GM12878 (cell line): ENCODE measurements around the gene KCNH6. TPM values are rescaled to one million over a fixed set of nuclear protein-coding genes. Genes with fewer than 3 reads are reported as not detected.

Source experiments
- ATAC-seq: fragments of 200-7000 bp; cut with Tn5 transposase; 3 replicates; pipeline ENCODE4 v1.9.1; 2020; ENCODE audit warnings: mild to moderate bottlenecking, moderate library complexity
- BruUV-seq: library from RNA; stranded (reverse); fragments of 400-500 nt; replicated peaks from 2 replicates; lab custom pipeline; 2021; lab: Mats Ljungman, UMichigan
- CTCF ChIA-PET: fragments of 300-600 bp; sonication (Branson Sonifier 250); formaldehyde crosslinking; extraction: SDS; loops from one replicate; lab custom pipeline; 2021; ENCODE audit warnings: inconsistent platforms; lab: Yijun Ruan, JAX
- POLR2A ChIA-PET: fragments of 350-600 bp; formaldehyde crosslinking; extraction: SDS; loops from one replicate; lab custom pipeline; 2021; ENCODE audit warnings: inconsistent platforms; lab: Charles Lee
- RAD21 ChIA-PET: fragments of 300-600 bp; sonication (Branson Sonifier 250); formaldehyde crosslinking; loops from one replicate; lab custom pipeline; 2023; ENCODE audit warnings: antibody characterized with exemption; ENCODE audit not compliant: unreplicated experiment; lab: Charles Lee
- SMC1A ChIA-PET: fragments of 300-600 bp; sonication (Branson Sonifier 250); formaldehyde crosslinking; loops from one replicate; lab custom pipeline; 2023; ENCODE audit not compliant: unreplicated experiment, uncharacterized antibody; lab: Charles Lee
- DNase-seq: peaks from one replicate; pipeline ENCODE4 v3.0.0-alpha.2; 2011; ENCODE audit warnings: low read depth, low spot score
- FAIRE-seq: peaks from 3 replicates; lab custom pipeline; 2011; peaks lifted over from hg19 to GRCh38; lab: Jason Lieb, UNC
- H2AFZ ChIP-seq: 2 replicates; pipeline ENCODE4 v1.6.0; 2011; ENCODE audit warnings: low read depth, low read length, control low read depth; ENCODE audit not compliant: control insufficient read depth
- H3K27ac ChIP-seq: 2 replicates; pipeline ENCODE4 v1.5.1; 2011; ENCODE audit warnings: control low read depth; ENCODE audit not compliant: control insufficient read depth, insufficient read depth
- H3K27me3 ChIP-seq, 2 experiments: replicated peaks in 1 of 2; 2 replicates each; pipeline versions ENCODE4 v1.6.0 to v1.6.1; 2011; ENCODE audit warnings: low read length in 1 of 2; ENCODE audit not compliant: control insufficient read depth in 2 of 2, insufficient read depth in 2 of 2
- H3K36me3 ChIP-seq, 2 experiments: 2 replicates each; pipeline ENCODE4 v1.5.1; 2011; ENCODE audit warnings: low read length in 1 of 2; ENCODE audit not compliant: control insufficient read depth in 2 of 2, insufficient read depth in 2 of 2
- H3K4me1 ChIP-seq: 2 replicates; pipeline ENCODE4 v1.6.1; 2011; ENCODE audit warnings: mild to moderate bottlenecking, low read length, moderate library complexity, mixed read lengths; ENCODE audit not compliant: control insufficient read depth, insufficient read depth
- H3K4me2 ChIP-seq: 2 replicates; pipeline ENCODE4 v1.6.0; 2011; ENCODE audit warnings: control low read depth; ENCODE audit not compliant: control insufficient read depth, insufficient read depth
- H3K4me3 ChIP-seq: fragments of 200-600 bp; sonication (generic); 2 replicates; pipeline ENCODE4 v1.5.1; 2016
- H3K79me2 ChIP-seq: 2 replicates; pipeline ENCODE4 v1.6.0; 2011; ENCODE audit warnings: low read length; ENCODE audit not compliant: control insufficient read depth, insufficient read depth
- H3K9ac ChIP-seq: 2 replicates; pipeline ENCODE4 v1.8.0; 2011; ENCODE audit warnings: low read length, control low read depth, mixed read lengths; ENCODE audit not compliant: control insufficient read depth, insufficient read depth
- H3K9me3 ChIP-seq: replicated peaks from 3 replicates; pipeline ENCODE4 v1.5.1; 2011; ENCODE audit warnings: mild to moderate bottlenecking, low read length; ENCODE audit not compliant: control insufficient read depth, insufficient read depth
- H4K20me1 ChIP-seq: 2 replicates; pipeline ENCODE4 v1.6.0; 2011; ENCODE audit not compliant: control insufficient read depth, insufficient read depth
- ASH2L ChIP-seq: fragments of 300-600, 200-600 bp; sonication (generic); IDR thresholded peaks from 2 replicates; pipeline ENCODE4 v1.6.1; 2017; ENCODE audit warnings: low read depth, mild to moderate bottlenecking, borderline replicate concordance
- BMI1 ChIP-seq: fragments of 450-650 bp; IDR thresholded peaks from 2 replicates; pipeline ENCODE4 v1.6.1; 2016; ENCODE audit warnings: mild to moderate bottlenecking, moderate library complexity, borderline replicate concordance
- DPF2 ChIP-seq: fragments of 450-650 bp; IDR thresholded peaks from 2 replicates; pipeline ENCODE4 v1.6.1; 2017; ENCODE audit warnings: mild to moderate bottlenecking
- GATAD2B ChIP-seq: fragments of 450-650 bp; conservative IDR thresholded peaks from 2 replicates; pipeline ENCODE4 v1.6.1; 2017; ENCODE audit warnings: low read depth, mild to moderate bottlenecking, moderate library complexity
- IKZF1 ChIP-seq: fragments of 450-650 bp; conservative IDR thresholded peaks from 2 replicates; pipeline ENCODE4 v1.6.1; 2017; ENCODE audit warnings: antibody characterized with exemption, mild to moderate bottlenecking
- NR2F1 ChIP-seq: fragments of 450-650 bp; conservative IDR thresholded peaks from 2 replicates; pipeline ENCODE4 v1.6.1; 2017; ENCODE audit warnings: mild to moderate bottlenecking
- SRF ChIP-seq, 2 experiments: IDR thresholded peaks; 2 replicates each; pipeline ENCODE4 v1.6.1; 2011; ENCODE audit warnings: low read depth in 2 of 2, low read length in 2 of 2, mild to moderate bottlenecking in 1 of 2, moderate library complexity in 1 of 2
- ZNF24 ChIP-seq: fragments of 450-650 bp; IDR thresholded peaks from 2 replicates; pipeline ENCODE4 v1.6.1; 2017; ENCODE audit warnings: antibody characterized with exemption, mild to moderate bottlenecking
- in situ Hi-C: fragments of 300-500 bp; cut with MboI; formaldehyde crosslinking; loops from 9 replicates; pipeline ENCODE4 v1.14.3; 2018; ENCODE audit warnings: mixed read lengths
- intact Hi-C: fragments of 100-400 bp; cut with micrococcal nuclease; formaldehyde crosslinking; loops from one replicate; pipeline ENCODE4 v1.14.2; 2022; ENCODE audit not compliant: unreplicated experiment
- polyA plus RNA-seq, 11 experiments: library from polyadenylated mRNA; depleted of rRNA in 4 of 11; unstranded in 6 of 11; stranded (reverse) in 5 of 11; fragments of >200 nt; fragmentation: Nextera tagmentation in 4 of 11; fragmentation: Illumina TruSeq in 1 of 11; extraction: Ambion mirVana in 4 of 11; extraction: Trizol in 1 of 11; gene quantifications; 1 replicate in 1 of 11; 2 replicates in 10 of 11; pipeline versions ENCODE4 v1.2.1 to v1.2.3, GENCODE V29; 2011 to 2016; ENCODE audit warnings: inconsistent platforms in 2 of 11, missing spikeins in 2 of 11, low read depth in 1 of 11
- total RNA-seq, 4 experiments: library from RNA; depleted of rRNA in 3 of 4; stranded (reverse); fragments of >200 nt in 3 of 4; fragmentation: Illumina TruSeq in 1 of 4; extraction: Trizol in 1 of 4; gene quantifications; 2 replicates each; pipeline versions ENCODE4 v1.2.1 to v1.2.3, GENCODE V29; 2013 to 2021
- TF ChIP-seq, protein P1 (sequence below): IDR thresholded peaks from 2 replicates; pipeline ENCODE4 v1.6.1; 2012; ENCODE audit warnings: improper control_type of control experiment, low read depth, low read length; ENCODE audit not compliant: insufficient replicate concordance
- TF ChIP-seq, protein P2 (sequence below): fragments of 450-650 bp; IDR thresholded peaks from 2 replicates; pipeline ENCODE4 v1.6.1; 2016; ENCODE audit warnings: mild to moderate bottlenecking

KCNH6 gene
- total and polyA plus RNA-seq, 10 of the 15 experiments (the other 5 are each of a cell fraction or from before 2014, with no cell fraction given) = not detected

DNA sequence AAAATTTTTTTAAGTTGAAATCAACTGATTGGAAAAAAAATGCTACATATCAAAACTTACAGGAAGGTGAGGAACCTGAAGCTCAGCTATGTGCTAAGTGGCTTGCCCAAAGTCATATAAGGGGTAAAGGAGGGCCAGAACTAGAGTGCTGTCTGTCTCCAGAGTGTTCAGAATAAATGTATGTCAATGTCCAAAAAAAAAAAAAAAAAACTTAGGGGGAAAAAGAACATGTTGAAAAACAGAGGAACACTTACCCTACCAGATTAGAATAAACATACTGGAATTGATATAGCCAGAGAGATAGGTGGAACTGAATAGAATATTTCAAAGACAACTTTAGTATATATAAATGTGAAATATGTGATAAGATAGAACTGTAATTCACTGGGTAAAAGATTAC lies 38.7 kb downstream of the KCNH6 start:
- ChIA-PET SMC1A (interaction anchor here (3.3 kb wide), 1 partner anchor 11 kb away, joined by 12 read pairs; the partner anchor contains the start of gene DCAF7), RAD21 (no interaction called here), CTCF (no interaction called here), POLR2A (interaction anchor here (0.7 kb wide), 1 partner anchor 151 kb away, joined by 6 read pairs; no protein-coding TSS in a partner anchor)
- H3K27me3 ChIP-seq = no peaks in the 10 kb centered on the region
- H3K4me3 ChIP-seq = no peak overlapping the region
- H2AFZ ChIP-seq = no peak overlapping the region
- DNase-seq (no peak), ATAC-seq (no peak), FAIRE-seq (no peak)
- peaks cover 3% of the 10 kb centered on the region; the same call in 1 of the 3 replicates for H3K9me3 ChIP-seq
- no peak overlapping the region for H3K4me2 ChIP-seq
- TSS peak; percentile 6 for BruUV-seq
- no peaks in the 10 kb centered on the region; a peak in 1 of 4 replicates for H3K36me3 ChIP-seq
- H3K4me1 ChIP-seq = peaks cover 9% of the 10 kb centered on the region; the same call in 1 of the 2 replicates
- H3K79me2 ChIP-seq = peaks cover 63% of the 10 kb centered on the region
- no peak overlapping the region for H3K27ac ChIP-seq
- no peaks in the 10 kb centered on the region; the same call in 1 of the 2 replicates for H4K20me1 ChIP-seq
- intact Hi-C loops = no loop called here
- in situ Hi-C loops = no loop called here
- no peak overlapping the region for H3K9ac ChIP-seq
- TF ChIP-seq, protein P1, sequence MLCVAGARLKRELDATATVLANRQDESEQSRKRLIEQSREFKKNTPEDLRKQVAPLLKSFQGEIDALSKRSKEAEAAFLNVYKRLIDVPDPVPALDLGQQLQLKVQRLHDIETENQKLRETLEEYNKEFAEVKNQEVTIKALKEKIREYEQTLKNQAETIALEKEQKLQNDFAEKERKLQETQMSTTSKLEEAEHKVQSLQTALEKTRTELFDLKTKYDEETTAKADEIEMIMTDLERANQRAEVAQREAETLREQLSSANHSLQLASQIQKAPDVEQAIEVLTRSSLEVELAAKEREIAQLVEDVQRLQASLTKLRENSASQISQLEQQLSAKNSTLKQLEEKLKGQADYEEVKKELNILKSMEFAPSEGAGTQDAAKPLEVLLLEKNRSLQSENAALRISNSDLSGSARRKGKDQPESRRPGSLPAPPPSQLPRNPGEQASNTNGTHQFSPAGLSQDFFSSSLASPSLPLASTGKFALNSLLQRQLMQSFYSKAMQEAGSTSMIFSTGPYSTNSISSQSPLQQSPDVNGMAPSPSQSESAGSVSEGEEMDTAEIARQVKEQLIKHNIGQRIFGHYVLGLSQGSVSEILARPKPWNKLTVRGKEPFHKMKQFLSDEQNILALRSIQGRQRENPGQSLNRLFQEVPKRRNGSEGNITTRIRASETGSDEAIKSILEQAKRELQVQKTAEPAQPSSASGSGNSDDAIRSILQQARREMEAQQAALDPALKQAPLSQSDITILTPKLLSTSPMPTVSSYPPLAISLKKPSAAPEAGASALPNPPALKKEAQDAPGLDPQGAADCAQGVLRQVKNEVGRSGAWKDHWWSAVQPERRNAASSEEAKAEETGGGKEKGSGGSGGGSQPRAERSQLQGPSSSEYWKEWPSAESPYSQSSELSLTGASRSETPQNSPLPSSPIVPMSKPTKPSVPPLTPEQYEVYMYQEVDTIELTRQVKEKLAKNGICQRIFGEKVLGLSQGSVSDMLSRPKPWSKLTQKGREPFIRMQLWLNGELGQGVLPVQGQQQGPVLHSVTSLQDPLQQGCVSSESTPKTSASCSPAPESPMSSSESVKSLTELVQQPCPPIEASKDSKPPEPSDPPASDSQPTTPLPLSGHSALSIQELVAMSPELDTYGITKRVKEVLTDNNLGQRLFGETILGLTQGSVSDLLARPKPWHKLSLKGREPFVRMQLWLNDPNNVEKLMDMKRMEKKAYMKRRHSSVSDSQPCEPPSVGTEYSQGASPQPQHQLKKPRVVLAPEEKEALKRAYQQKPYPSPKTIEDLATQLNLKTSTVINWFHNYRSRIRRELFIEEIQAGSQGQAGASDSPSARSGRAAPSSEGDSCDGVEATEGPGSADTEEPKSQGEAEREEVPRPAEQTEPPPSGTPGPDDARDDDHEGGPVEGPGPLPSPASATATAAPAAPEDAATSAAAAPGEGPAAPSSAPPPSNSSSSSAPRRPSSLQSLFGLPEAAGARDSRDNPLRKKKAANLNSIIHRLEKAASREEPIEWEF = no peak
- TF ChIP-seq NR2F1 (no peak), IKZF1 (no peak), DPF2 (no peak), GATAD2B (no peak), ZNF24 (no peak), ASH2L (no peak), BMI1 (no peak), SRF (IDR thresholded peaks at IDR 0.05; ENCODE audit: low read depth in 2 of 2, low read length in 2 of 2) (no peak)
- TF ChIP-seq, protein P2, sequence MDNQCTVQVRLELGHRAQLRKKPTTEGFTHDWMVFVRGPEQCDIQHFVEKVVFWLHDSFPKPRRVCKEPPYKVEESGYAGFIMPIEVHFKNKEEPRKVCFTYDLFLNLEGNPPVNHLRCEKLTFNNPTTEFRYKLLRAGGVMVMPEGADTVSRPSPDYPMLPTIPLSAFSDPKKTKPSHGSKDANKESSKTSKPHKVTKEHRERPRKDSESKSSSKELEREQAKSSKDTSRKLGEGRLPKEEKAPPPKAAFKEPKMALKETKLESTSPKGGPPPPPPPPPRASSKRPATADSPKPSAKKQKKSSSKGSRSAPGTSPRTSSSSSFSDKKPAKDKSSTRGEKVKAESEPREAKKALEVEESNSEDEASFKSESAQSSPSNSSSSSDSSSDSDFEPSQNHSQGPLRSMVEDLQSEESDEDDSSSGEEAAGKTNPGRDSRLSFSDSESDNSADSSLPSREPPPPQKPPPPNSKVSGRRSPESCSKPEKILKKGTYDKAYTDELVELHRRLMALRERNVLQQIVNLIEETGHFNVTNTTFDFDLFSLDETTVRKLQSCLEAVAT = no peak
